ENCODE data around the gene TEX101. TPM values are rescaled to one million over a fixed set of nuclear protein-coding genes. Genes with fewer than 3 reads are reported as not detected.

TEX101 gene
- total RNA-seq, 1 donor from 2014 or later = not detected

Other genes with a start within 250 kb of the TEX101 start
- not detected in 2 replicates for gene PSG5, start 228.4 kb upstream of the TEX101 start, total RNA-seq
- gene PSG4, start 209.3 kb upstream of the TEX101 start, total RNA-seq = 0.26 TPM in 1 of 2 replicates, not detected in the other
- gene PSG9, start 145.4 kb upstream of the TEX101 start, total RNA-seq = not detected in 2 replicates
- gene CD177, start 61.2 kb upstream of the TEX101 start, total RNA-seq = 0.10 and 0.29 TPM in 2 replicates
- gene LYPD3, start 50.7 kb downstream of the TEX101 start, total RNA-seq = 0.21 and 0.37 TPM in 2 replicates
- gene PHLDB3, start 89.9 kb downstream of the TEX101 start, total RNA-seq = 7.8 and 15.7 TPM in 2 replicates
- gene ETHE1, start 112.3 kb downstream of the TEX101 start, total RNA-seq = 17.6 and 19.8 TPM in 2 replicates
- gene ZNF575, start 118.3 kb downstream of the TEX101 start, total RNA-seq = not detected in 2 replicates
- 29.2 and 32.1 TPM in 2 replicates for gene XRCC1, start 160.6 kb downstream of the TEX101 start, total RNA-seq
- gene PINLYP, start 160.9 kb downstream of the TEX101 start, total RNA-seq = 0.94 TPM in 1 of 2 replicates, not detected in the other
- 41.3 and 48.1 TPM in 2 replicates for gene IRGQ, start 181.2 kb downstream of the TEX101 start, total RNA-seq
- gene ZNF576, start 181.7 kb downstream of the TEX101 start, total RNA-seq = 10.1 and 12.2 TPM in 2 replicates
- 0.10 TPM in 1 of 2 replicates, not detected in the other for gene SRRM5, start 197.2 kb downstream of the TEX101 start, total RNA-seq
- 52.6 and 65.2 TPM in 2 replicates for gene ZNF428, start 204.7 kb downstream of the TEX101 start, total RNA-seq
- gene CADM4, start 225.0 kb downstream of the TEX101 start, total RNA-seq = 1.4 and 1.6 TPM in 2 replicates